Measurements from ENCODE around the gene MRPL37. TPM values are rescaled to one million over a fixed set of nuclear protein-coding genes. Genes with fewer than 3 reads are reported as not detected.
"Not testable (repeated sequence)": the region's sequence is repeated elsewhere in the genome, so short reads cannot be mapped to it uniquely, and the experiment has no call there.

MRPL37 gene
- polyA plus RNA-seq, 3 donors: 7.5 to 47.8 (median 42.5) TPM

GRCh38 chr1:54204199-54204598, 4.2 kb downstream of the MRPL37 start:
- H4K20me1 ChIP-seq (ENCODE audit: insufficient read depth, low read length): peaks cover 3% of the 10 kb centered on the region
- no peak overlapping the region for H3K4me3 ChIP-seq (replicated peaks in 1 of 3; ENCODE audit: low read depth in 2 of 3, low read length in 3 of 3)
- Mint-ChIP-seq H3K4me1 (peaks cover 19% of the 10 kb centered on the region), H3K27me3 (ENCODE audit: low read depth in 3 of 3) (no peaks in the 10 kb centered on the region), H3K27ac (peak overlapping the region in 1 of 7 donors; percentile 25), H3K36me3 (peaks cover 40 to 59% of the 10 kb centered on the region in 2 donors), H3K9me3 (no peaks in the 10 kb centered on the region), H3K4me3 (no peak overlapping the region)
- H3K4me1 ChIP-seq (ENCODE audit: control insufficient read depth in 1 of 2, insufficient read depth in 2 of 2, low read length in 2 of 2): peaks cover 16 to 21% of the 10 kb centered on the region in 2 donors
- H3K79me2 ChIP-seq (ENCODE audit: insufficient read depth, low read length): peaks cover 43% of the 10 kb centered on the region
- no peak for DNase-seq
- no peaks in the 10 kb centered on the region for H3K9me3 ChIP-seq (replicated peaks in 1 of 2; ENCODE audit: control insufficient read depth in 1 of 2, insufficient read depth in 1 of 2, low read length in 2 of 2)
- H2AFZ ChIP-seq (ENCODE audit: insufficient read depth, low read depth, low read length, poor library complexity, severe bottlenecking): no peak overlapping the region
- no peak overlapping the region for H3K27ac ChIP-seq (ENCODE audit: low read depth in 1 of 2, low read length in 2 of 2)
- no peaks in the 10 kb centered on the region for H3K27me3 ChIP-seq (ENCODE audit: control insufficient read depth in 2 of 2, insufficient read depth in 2 of 2, low read length in 2 of 2)
- no peak overlapping the region for H3K4me2 ChIP-seq (replicated peaks; ENCODE audit: extremely low read depth, low read length, poor library complexity, severe bottlenecking)
- no peak overlapping the region for H3K9ac ChIP-seq (ENCODE audit: insufficient read depth, low read length, poor library complexity, severe bottlenecking)
- 100% methylated on average over 2 of the region's 7 CpGs for WGBS (ENCODE audit: insufficient coverage)
- intact Hi-C loops (cut with micrococcal nuclease): no loop called here
- peaks cover 36 to 59% of the 10 kb centered on the region in 2 donors for H3K36me3 ChIP-seq (replicated peaks in 1 of 2; ENCODE audit: control insufficient read depth in 1 of 2, insufficient read depth in 2 of 2, low read length in 2 of 2)
- TF ChIP-seq, protein P1, sequence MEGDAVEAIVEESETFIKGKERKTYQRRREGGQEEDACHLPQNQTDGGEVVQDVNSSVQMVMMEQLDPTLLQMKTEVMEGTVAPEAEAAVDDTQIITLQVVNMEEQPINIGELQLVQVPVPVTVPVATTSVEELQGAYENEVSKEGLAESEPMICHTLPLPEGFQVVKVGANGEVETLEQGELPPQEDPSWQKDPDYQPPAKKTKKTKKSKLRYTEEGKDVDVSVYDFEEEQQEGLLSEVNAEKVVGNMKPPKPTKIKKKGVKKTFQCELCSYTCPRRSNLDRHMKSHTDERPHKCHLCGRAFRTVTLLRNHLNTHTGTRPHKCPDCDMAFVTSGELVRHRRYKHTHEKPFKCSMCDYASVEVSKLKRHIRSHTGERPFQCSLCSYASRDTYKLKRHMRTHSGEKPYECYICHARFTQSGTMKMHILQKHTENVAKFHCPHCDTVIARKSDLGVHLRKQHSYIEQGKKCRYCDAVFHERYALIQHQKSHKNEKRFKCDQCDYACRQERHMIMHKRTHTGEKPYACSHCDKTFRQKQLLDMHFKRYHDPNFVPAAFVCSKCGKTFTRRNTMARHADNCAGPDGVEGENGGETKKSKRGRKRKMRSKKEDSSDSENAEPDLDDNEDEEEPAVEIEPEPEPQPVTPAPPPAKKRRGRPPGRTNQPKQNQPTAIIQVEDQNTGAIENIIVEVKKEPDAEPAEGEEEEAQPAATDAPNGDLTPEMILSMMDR (IDR thresholded peaks at IDR 0.05): no peak

DNA sequence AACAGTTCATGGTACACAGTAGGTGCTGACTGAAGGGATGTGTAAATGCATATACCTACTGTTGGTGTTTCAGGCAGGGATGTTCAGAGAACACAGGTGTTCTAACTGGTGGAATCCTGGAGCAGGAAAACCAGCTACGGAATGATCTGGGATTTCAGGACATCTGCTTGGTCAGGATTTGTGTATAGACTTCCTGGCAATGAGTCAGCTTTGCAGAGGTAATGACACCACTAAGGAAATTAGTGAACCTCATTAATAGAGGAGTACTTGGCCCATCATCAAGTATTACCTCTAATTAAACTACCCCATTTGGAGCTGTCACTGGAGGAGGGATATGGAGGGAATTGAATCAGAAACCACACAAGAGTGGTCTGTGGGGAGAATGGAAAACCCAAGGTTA, 7.3 kb downstream of the MRPL37 start:
- peak overlapping the region in 1 of 2 donors; percentile 22 for H3K27ac ChIP-seq (ENCODE audit: low read depth in 1 of 2, low read length in 2 of 2)
- Mint-ChIP-seq H3K9me3 (no peaks in the 10 kb centered on the region), H3K4me3 (no peak overlapping the region), H3K4me1 (peaks cover 2% of the 10 kb centered on the region), H3K27ac (peak overlapping the region in 2 of 7 donors; percentile 5 to 52), H3K36me3 (peaks cover 67 to 82% of the 10 kb centered on the region in 2 donors), H3K27me3 (ENCODE audit: low read depth in 3 of 3) (peaks cover 0 to 2% (median 0%) of the 10 kb centered on the region in 3 donors)
- no peaks in the 10 kb centered on the region for H4K20me1 ChIP-seq (ENCODE audit: insufficient read depth, low read length)
- no peak overlapping the region for H3K9ac ChIP-seq (ENCODE audit: insufficient read depth, low read length, poor library complexity, severe bottlenecking)
- peaks cover 14% of the 10 kb centered on the region for H3K79me2 ChIP-seq (ENCODE audit: insufficient read depth, low read length)
- H3K4me3 ChIP-seq (replicated peaks in 1 of 3; ENCODE audit: low read depth in 2 of 3, low read length in 3 of 3): no peak overlapping the region
- TF ChIP-seq, protein P1 (IDR thresholded peaks at IDR 0.05): no peak
- H3K36me3 ChIP-seq (replicated peaks in 1 of 2; ENCODE audit: control insufficient read depth in 1 of 2, insufficient read depth in 2 of 2, low read length in 2 of 2): peaks cover 65 to 89% of the 10 kb centered on the region in 2 donors
- H3K4me1 ChIP-seq (ENCODE audit: control insufficient read depth in 1 of 2, insufficient read depth in 2 of 2, low read length in 2 of 2): no peaks in the 10 kb centered on the region
- H2AFZ ChIP-seq (ENCODE audit: insufficient read depth, low read depth, low read length, poor library complexity, severe bottlenecking): no peak overlapping the region
- H3K4me2 ChIP-seq (replicated peaks; ENCODE audit: extremely low read depth, low read length, poor library complexity, severe bottlenecking): no peak overlapping the region
- no peaks in the 10 kb centered on the region for H3K9me3 ChIP-seq (replicated peaks in 1 of 2; ENCODE audit: control insufficient read depth in 1 of 2, insufficient read depth in 1 of 2, low read length in 2 of 2)
- DNase-seq: no peak
- 60% methylated on average over 1 of the region's 1 CpG for WGBS (ENCODE audit: insufficient coverage)
- intact Hi-C loops (cut with micrococcal nuclease): no loop called here
- no peaks in the 10 kb centered on the region for H3K27me3 ChIP-seq (ENCODE audit: control insufficient read depth in 2 of 2, insufficient read depth in 2 of 2, low read length in 2 of 2)

DNA sequence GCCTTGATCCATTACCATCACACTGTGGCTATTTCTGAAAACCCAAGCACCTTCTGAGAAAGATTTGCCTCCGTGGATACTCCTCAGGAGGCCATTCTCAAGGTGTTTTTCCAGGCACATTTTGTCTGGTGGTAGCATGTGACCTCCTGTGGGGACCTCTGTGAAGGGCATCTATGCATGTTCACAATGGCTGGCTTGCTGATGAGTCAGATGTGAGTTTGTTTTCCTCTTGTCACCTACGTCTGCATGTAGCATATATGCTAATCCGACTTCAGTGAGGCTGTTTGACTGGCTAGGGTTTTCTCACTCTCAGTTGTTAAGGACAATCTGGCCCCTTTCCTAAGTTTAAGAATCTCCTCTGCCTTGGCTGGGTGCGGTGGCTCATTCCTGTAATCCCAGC, 7.9 kb downstream of the MRPL37 start:
- H3K4me1 Mint-ChIP-seq; H3K9me3 Mint-ChIP-seq; H3K4me3 Mint-ChIP-seq; intact Hi-C loops (cut with micrococcal nuclease); H4K20me1 ChIP-seq (ENCODE audit: insufficient read depth, low read length); H3K27me3 Mint-ChIP-seq (ENCODE audit: low read depth in 3 of 3); H3K4me2 ChIP-seq (replicated peaks; ENCODE audit: extremely low read depth, low read length, poor library complexity, severe bottlenecking); H3K4me1 ChIP-seq (ENCODE audit: control insufficient read depth in 1 of 2, insufficient read depth in 2 of 2, low read length in 2 of 2); H3K79me2 ChIP-seq (ENCODE audit: insufficient read depth, low read length); H2AFZ ChIP-seq (ENCODE audit: insufficient read depth, low read depth, low read length, poor library complexity, severe bottlenecking); DNase-seq; H3K27me3 ChIP-seq (ENCODE audit: control insufficient read depth in 2 of 2, insufficient read depth in 2 of 2, low read length in 2 of 2); H3K9ac ChIP-seq (ENCODE audit: insufficient read depth, low read length, poor library complexity, severe bottlenecking); H3K4me3 ChIP-seq (replicated peaks in 1 of 3; ENCODE audit: low read depth in 2 of 3, low read length in 3 of 3); H3K9me3 ChIP-seq (replicated peaks in 1 of 2; ENCODE audit: control insufficient read depth in 1 of 2, insufficient read depth in 1 of 2, low read length in 2 of 2): not testable (repeated sequence)
- peak overlapping the region in 1 of 2 donors; percentile 22 for H3K27ac ChIP-seq (ENCODE audit: low read depth in 1 of 2, low read length in 2 of 2)
- no CpG with 5 or more reads among the region's 4 CpGs for WGBS (ENCODE audit: insufficient coverage)
- Mint-ChIP-seq H3K27ac (peak overlapping the region in 1 of 7 donors; percentile 44), H3K36me3 (peaks cover 73 to 87% of the 10 kb centered on the region in 2 donors)
- H3K36me3 ChIP-seq (replicated peaks in 1 of 2; ENCODE audit: control insufficient read depth in 1 of 2, insufficient read depth in 2 of 2, low read length in 2 of 2): peaks cover 71 to 89% of the 10 kb centered on the region in 2 donors
